OCI-LY7 (cell line): Measurements from ENCODE around the gene XRN1.

Source experiments
- EZH2phosphoT487 ChIP-seq: fragments of 200-600 bp; sonication (generic); IDR thresholded peaks from 2 replicates; pipeline ENCODE4 v1.6.1; 2018; ENCODE audit warnings: low read depth, borderline replicate concordance, mild to moderate bottlenecking, mixed run types, antibody characterized with exemption, low read length, moderate library complexity, mixed read lengths
- TF ChIP-seq, protein P1 (sequence below): fragments of 200-600 bp; sonication (generic); conservative IDR thresholded peaks from 2 replicates; pipeline ENCODE4 v1.5.1; 2014; ENCODE audit warnings: mild to moderate bottlenecking, antibody characterized with exemption, low read length, moderate library complexity, mixed read lengths

DNA sequence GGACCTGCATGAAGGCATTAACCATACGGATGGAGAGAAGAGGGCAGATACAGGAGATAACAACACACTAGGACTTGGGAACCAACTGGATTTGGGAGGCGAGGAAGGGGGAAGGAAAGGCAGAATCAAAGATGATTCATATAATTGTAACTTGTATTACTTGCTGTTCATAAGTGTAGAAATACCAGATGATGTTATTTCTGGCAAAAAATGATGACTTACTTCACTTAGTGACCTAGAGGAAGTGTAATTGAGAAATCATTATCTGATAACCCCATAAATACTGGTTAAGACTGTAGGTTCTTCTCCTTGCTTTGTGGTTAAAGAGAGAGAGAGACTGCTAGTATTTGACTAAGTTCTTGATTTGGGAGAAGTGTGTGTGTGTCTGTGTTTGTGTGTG lies 172.0 kb downstream of the XRN1 start:
- TF ChIP-seq, protein P1, sequence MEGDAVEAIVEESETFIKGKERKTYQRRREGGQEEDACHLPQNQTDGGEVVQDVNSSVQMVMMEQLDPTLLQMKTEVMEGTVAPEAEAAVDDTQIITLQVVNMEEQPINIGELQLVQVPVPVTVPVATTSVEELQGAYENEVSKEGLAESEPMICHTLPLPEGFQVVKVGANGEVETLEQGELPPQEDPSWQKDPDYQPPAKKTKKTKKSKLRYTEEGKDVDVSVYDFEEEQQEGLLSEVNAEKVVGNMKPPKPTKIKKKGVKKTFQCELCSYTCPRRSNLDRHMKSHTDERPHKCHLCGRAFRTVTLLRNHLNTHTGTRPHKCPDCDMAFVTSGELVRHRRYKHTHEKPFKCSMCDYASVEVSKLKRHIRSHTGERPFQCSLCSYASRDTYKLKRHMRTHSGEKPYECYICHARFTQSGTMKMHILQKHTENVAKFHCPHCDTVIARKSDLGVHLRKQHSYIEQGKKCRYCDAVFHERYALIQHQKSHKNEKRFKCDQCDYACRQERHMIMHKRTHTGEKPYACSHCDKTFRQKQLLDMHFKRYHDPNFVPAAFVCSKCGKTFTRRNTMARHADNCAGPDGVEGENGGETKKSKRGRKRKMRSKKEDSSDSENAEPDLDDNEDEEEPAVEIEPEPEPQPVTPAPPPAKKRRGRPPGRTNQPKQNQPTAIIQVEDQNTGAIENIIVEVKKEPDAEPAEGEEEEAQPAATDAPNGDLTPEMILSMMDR: no peak
- TF ChIP-seq EZH2phosphoT487: no peak
